Stimulated activated naive B cell treated with anti-CD40 and anti-IgM and Interleukin-4, amounts not matched to agents 10 μg/mL and 1 μg/mL and 100 μg/mL, for 72 hours (primary cell): ENCODE measurements around the gene FAM81A.

Experiments
- ATAC-seq, 2 donors: fragments of 150-1000 bp; cut with Tn5 transposase; replicated peaks; 2 replicates each; pipeline ENCODE4 v1.10.0; 2021; ENCODE audit warnings: moderate library complexity in 1 of 2
- DNase-seq: peaks from one replicate; pipeline ENCODE4 v3.0.0; 2021
- H3K27ac Mint-ChIP-seq: one replicate; pipeline ENCODE4 v1.8.0; 2022; ENCODE audit warnings: mild to moderate bottlenecking, mixed read lengths
- H3K27me3 Mint-ChIP-seq, 2 donors: one replicate each; pipeline ENCODE4 v1.8.0; 2022; ENCODE audit warnings: mixed read lengths in 2 of 2
- H3K36me3 Mint-ChIP-seq, 2 donors: one replicate each; pipeline ENCODE4 v1.8.0; 2022; ENCODE audit warnings: mixed read lengths in 2 of 2, mild to moderate bottlenecking in 1 of 2
- H3K4me1 Mint-ChIP-seq, 2 donors: one replicate each; pipeline ENCODE4 v1.8.0; 2022; ENCODE audit warnings: mixed read lengths in 2 of 2, mild to moderate bottlenecking in 1 of 2
- H3K4me3 Mint-ChIP-seq, 2 donors: one replicate each; pipeline ENCODE4 v1.8.0; 2022; ENCODE audit warnings: mild to moderate bottlenecking in 2 of 2, mixed read lengths in 2 of 2, moderate library complexity in 1 of 2
- H3K9me3 Mint-ChIP-seq, 2 donors: one replicate each; pipeline ENCODE4 v1.8.0; 2022; ENCODE audit warnings: mixed read lengths in 2 of 2, mild to moderate bottlenecking in 1 of 2

The FAM81A gene

DNA sequence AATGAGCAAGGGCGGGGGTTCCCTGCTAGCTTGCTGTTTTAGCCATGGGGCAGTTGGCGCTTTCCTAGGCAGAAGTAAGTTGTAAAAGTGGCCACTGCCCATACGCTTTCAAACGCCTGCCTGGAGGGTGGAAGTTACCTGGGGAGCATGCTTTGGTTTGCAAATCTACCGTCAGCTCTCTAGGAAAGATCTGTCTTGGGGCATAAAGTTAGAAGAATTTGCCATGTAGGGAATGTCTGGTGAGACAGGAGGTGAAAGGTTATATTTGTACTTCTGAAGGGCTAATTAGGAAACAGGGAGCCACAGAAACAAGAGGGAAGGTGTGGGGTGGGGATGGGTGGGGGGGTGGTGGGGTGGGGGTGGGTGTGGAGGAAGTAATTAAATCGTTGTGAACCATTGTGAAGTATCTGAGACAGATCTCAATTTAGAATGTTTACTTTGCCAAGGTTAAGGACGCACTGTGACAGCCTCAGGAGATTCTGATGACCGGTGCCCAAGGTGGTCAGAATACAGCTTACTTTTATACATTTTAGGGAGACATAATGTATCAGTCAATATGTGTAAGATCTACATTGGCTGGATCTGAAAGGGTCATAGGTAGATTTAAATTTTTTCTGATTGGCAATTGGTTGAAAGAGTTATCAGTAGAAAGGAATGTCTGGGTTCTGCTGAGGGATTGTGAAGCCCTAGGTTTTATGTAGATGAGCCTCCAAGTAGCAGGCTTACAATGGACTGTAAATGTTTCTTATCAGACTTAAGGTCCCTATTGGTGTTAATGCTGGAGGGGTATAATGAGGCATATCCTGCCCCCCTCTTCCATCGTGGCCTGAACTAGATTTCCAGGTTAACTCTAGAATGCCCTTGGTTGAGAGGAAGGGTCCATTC is 111.6 kb downstream of the FAM81A start:
- peaks cover under 1 to 2% of the 10 kb centered on the region in 2 donors for H3K4me1 Mint-ChIP-seq

DNA sequence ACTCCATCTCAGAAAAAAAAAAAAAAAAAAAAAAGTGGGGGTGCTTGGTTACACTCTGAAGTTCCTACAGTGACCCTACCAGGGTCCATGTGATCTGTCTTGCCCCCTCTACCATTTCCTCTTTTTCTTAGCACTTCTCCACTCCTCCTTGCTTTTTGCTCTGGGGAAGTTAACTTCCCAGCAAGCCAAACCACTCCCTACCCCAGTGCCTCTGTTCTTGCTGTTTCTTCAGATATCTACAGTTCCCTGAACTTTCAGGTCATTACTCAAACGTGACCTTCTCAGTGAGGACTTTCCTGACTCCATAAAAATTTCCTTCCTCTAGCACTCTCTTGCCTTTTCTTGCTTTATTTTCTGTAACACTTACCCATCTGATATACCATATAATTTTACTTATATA is 112.5 kb downstream of the FAM81A start:
- Mint-ChIP-seq H3K27ac (no peak overlapping the region), H3K4me1 (peaks cover 0 to 2% of the 10 kb centered on the region in 2 donors), H3K9me3 (no peaks in the 10 kb centered on the region), H3K36me3 (no peaks in the 10 kb centered on the region), H3K27me3 (peaks cover 5 to 7% of the 10 kb centered on the region in 2 donors), H3K4me3 (no peak overlapping the region)
- DNase-seq (no peak), ATAC-seq (no peak)

More for the DNA sequence above, 111.6 kb downstream of the FAM81A start:
- no peak for ATAC-seq
- Mint-ChIP-seq H3K36me3 (no peaks in the 10 kb centered on the region), H3K27me3 (peaks cover 5 to 7% of the 10 kb centered on the region in 2 donors), H3K9me3 (no peaks in the 10 kb centered on the region), H3K27ac (no peak overlapping the region), H3K4me3 (no peak overlapping the region)
- DNase-seq, result no peak

DNA sequence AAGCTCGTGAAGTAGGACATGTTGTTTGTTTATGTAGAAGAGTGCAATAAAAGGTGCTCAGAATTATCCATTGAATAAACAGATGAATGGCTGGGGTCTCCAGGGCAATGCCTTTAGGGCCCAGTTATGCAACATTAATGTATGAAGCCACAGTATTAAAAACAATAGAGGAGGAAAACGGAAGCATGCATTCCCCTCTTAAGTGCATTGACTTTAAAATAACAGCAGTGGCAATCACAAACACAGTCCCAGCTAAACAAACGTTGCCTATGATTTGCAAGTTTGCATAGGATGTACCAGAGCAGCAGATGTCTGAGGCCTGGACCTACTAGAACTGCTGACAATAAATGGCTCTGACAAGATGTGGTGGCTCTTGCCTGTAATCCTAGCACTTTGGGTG is 113.0 kb downstream of the FAM81A start:
- Mint-ChIP-seq H3K9me3 (no peaks in the 10 kb centered on the region), H3K36me3 (no peaks in the 10 kb centered on the region), H3K4me3 (no peak overlapping the region), H3K4me1 (peaks cover 0 to 2% of the 10 kb centered on the region in 2 donors), H3K27ac (no peak overlapping the region), H3K27me3 (peaks cover 5 to 7% of the 10 kb centered on the region in 2 donors)
- DNase-seq (no peak), ATAC-seq (no peak)

DNA sequence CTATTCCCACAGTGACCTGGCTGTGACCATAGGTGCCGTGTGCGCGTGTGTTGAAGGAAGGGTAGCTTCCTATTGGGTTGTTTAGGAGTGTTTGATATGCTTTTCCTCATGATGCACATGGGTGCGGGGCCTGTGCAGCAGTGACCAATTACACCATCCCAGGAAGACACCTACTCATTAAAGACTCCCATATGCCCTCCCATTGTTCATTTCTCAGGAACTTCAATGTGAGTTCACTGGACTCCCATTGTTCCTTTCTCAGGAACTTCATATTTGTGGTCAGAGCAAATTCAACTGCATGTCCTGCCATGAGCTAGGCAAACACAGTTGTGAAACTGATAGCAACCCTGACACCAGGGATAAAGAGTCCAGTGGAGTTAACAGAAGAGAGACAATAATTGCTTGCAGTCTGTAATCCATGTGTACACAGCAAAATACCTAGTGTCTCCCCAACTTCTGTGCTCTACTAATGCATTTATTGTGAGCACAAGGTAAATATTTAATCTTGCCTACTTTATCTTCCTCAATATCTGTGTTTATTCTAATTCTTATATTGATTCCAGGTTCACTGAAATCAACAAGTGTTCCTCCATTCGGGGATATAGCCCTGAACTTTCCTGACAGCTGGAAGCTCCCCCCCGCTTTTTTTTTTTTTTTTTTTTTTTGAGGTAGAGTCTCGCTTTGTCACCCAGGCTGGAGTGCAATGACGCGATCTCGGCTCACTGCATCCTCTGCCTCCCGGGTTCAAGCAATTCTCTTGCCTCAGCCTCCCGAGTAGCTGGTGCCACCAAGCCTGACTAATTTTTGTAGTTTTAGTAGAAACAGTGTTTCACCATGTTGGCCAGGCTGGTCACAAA is 116.1 kb downstream of the FAM81A start:
- H3K27ac Mint-ChIP-seq, result no peak overlapping the region
- peaks cover 2 to 6% of the 10 kb centered on the region in 2 donors for H3K4me1 Mint-ChIP-seq
- H3K9me3 Mint-ChIP-seq, result no peaks in the 10 kb centered on the region
- no peaks in the 10 kb centered on the region for H3K36me3 Mint-ChIP-seq
- ATAC-seq (no peak), DNase-seq (no peak)
- no peak overlapping the region for H3K4me3 Mint-ChIP-seq
- peaks cover 0 to 6% of the 10 kb centered on the region in 2 donors for H3K27me3 Mint-ChIP-seq

DNA sequence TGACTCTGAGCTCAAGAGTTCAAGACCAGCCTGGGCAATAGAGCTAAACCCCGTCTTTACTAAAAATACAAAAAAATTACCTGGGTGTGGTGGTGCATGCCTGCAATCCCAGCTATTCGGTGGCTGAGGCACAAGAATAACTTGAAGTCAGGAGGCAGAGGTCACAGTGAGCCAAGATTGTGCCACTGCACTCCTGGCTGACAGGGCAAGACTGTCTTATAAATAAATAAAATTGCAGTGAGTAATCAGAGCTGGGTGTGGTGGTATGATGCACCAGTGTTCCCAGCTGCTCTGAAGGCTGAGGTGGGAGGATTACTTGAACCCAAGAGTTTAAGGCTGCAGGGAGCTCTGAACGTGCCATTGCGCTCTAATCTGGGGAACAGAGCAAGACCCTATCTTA is 117.7 kb downstream of the FAM81A start:
- H3K9me3 Mint-ChIP-seq, result no peaks in the 10 kb centered on the region
- H3K4me3 Mint-ChIP-seq, result no peak overlapping the region
- peaks cover 0 to 6% of the 10 kb centered on the region in 2 donors for H3K4me1 Mint-ChIP-seq
- H3K27ac Mint-ChIP-seq, result no peak overlapping the region
- no peaks in the 10 kb centered on the region for H3K27me3 Mint-ChIP-seq
- DNase-seq, result no peak
- ATAC-seq, result no peak
- H3K36me3 Mint-ChIP-seq, result no peaks in the 10 kb centered on the region

DNA sequence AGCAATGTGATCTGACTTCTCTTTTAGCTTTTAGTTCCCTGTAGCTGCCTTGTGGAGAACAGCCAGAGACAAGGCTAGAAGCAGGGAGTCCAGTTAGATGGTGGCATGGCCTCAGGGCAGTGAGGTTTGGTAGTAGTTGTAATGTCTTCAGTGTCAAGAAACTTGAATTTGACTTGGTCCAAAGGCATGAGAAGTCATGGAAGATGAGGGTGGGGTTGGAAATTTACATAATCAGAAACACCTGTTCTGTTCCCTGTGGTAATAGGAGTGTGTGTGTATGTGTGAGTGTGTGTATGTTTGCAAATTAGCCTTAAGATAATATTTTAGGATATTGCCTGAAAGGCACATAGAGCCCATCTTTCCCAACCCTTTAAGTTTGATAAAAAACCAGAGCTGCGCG is 118.4 kb downstream of the FAM81A start:
- H3K4me3 Mint-ChIP-seq, result no peak overlapping the region
- peaks cover 0 to 6% of the 10 kb centered on the region in 2 donors for H3K4me1 Mint-ChIP-seq
- ATAC-seq, result no peak
- H3K36me3 Mint-ChIP-seq, result no peaks in the 10 kb centered on the region
- no peak overlapping the region for H3K27ac Mint-ChIP-seq
- no peaks in the 10 kb centered on the region for H3K27me3 Mint-ChIP-seq
- no peaks in the 10 kb centered on the region for H3K9me3 Mint-ChIP-seq
- no peak for DNase-seq

DNA sequence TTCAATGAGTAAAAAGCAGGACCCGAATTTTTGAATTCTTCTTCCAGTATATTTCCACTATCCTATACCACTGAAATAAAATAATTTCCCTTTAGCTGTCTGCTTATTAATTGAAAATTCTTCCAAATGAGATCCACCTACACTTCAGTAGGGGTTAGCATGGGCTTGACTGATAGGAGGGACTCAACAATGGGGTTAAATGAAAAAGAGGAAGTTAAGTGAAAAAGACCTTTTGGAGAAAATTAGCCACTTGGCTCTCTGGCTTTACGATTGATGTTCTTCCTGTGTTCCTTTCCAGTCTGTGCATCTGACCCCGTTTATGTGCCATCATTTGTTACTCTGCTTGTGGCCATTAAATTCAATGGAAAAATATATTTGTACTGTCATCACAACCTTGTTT is 119.6 kb downstream of the FAM81A start:
- peaks cover 0 to 6% of the 10 kb centered on the region in 2 donors for H3K4me1 Mint-ChIP-seq

DNA sequence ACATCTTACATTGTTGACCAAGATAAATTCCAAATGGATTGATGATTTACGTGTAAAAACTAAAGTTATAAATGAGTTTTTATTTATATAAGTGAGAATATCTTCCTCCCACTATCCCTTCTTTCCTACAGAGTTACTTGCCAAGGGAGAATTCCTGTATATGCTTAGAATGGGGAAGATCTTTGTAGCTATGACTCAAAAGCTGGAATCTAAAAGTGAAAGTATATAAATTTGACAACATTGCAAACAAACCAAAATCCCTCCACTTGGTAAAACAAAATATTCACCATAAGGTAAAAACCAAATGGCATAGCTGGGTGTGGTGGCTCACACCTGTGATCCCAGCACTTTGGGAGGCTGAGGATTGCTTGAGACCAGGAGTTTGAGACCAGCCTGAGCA is 120.9 kb downstream of the FAM81A start:
- no peak for ATAC-seq
- no peak for DNase-seq
- Mint-ChIP-seq H3K4me3 (no peak overlapping the region), H3K36me3 (no peaks in the 10 kb centered on the region), H3K27ac (no peak overlapping the region), H3K4me1 (peaks cover 0 to 6% of the 10 kb centered on the region in 2 donors), H3K27me3 (no peaks in the 10 kb centered on the region), H3K9me3 (no peaks in the 10 kb centered on the region)

More for the DNA sequence above, 119.6 kb downstream of the FAM81A start:
- Mint-ChIP-seq H3K27ac (no peak overlapping the region), H3K4me3 (no peak overlapping the region), H3K36me3 (no peaks in the 10 kb centered on the region), H3K27me3 (no peaks in the 10 kb centered on the region), H3K9me3 (no peaks in the 10 kb centered on the region)
- ATAC-seq (no peak), DNase-seq (no peak)

DNA sequence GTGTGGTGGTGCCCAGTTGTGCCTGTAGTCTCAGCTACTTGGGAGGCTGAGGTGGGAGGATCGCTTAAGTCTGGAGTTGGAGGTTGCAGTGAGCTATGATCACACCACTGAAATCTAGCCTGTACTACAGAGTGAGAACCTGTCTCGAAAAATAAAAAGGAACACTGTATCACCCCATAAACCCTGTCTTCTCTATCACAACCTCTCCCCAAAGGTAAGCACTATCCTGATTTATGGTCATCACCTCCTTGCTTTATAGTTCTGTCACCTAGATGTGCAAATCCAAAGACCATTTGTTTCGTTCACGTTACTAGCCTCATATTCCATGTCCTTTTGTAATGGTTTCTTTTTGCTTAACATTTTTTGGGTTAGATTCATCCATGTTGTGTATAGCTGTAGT is 123.6 kb downstream of the FAM81A start:
- peaks cover 0 to 6% of the 10 kb centered on the region in 2 donors for H3K4me1 Mint-ChIP-seq

DNA sequence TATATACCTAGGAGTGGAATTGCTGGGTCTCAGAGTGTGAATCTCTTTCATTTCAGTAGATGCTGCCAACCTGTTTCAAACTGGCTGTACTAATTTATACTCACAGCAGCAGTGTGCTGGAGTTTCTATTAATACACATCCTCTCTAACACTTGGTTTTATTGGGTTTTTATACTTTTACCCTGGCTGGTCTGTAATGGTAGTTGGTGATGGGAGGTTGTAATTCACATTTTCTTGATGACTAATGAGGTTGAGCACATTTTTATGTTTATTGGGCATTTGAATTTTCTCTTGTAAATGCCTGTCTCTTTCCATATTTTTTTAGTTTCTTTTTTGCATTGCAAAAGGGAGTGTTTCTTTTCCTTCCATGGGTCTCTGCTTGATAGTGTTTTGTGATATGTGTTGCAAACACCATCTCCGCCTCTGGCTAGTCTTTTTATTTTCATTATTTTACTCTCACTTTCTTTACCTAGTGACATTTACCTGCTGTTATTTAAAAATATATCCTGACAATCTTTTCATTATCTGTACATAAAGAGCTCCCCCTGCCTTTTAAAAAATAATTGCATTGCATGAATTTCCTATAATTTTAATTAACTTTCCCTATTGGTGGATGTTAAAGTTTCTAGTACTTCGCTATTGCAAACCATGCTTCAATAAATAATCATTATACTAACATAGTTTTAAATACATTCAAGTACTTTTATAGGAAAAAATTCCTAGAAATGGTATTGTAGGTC is 124.6 kb downstream of the FAM81A start:
- Mint-ChIP-seq H3K27me3 (peaks cover 0 to 3% of the 10 kb centered on the region in 2 donors), H3K4me3 (no peak overlapping the region), H3K36me3 (no peaks in the 10 kb centered on the region), H3K4me1 (peaks cover 0 to 4% of the 10 kb centered on the region in 2 donors), H3K9me3 (no peaks in the 10 kb centered on the region), H3K27ac (no peak overlapping the region)
- no peak for ATAC-seq
- no peak for DNase-seq

More for the DNA sequence above, 123.6 kb downstream of the FAM81A start:
- Mint-ChIP-seq H3K27me3 (no peaks in the 10 kb centered on the region), H3K4me3 (no peak overlapping the region), H3K27ac (no peak overlapping the region), H3K9me3 (no peaks in the 10 kb centered on the region), H3K36me3 (no peaks in the 10 kb centered on the region)
- no peak for ATAC-seq
- DNase-seq, result no peak

DNA sequence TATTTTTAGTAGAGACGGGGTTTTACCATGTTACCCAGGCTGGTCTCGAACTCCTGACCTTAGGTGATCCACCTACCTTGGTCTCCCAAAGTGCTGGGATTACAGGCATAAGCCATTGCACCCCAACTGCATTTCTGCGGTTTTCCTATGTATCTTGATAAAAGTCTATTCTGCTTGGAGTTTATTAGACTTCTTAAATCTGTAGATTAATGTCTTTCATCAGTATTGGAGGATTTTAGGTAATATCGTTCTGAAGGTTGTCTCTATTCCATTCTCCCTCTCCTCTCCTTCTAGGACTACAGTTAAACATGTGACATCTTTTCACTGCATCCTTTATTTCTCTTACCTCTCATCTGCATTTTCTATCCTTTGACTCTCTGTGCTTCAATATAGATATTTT is 127.3 kb downstream of the FAM81A start:
- H3K9me3 Mint-ChIP-seq, result no peaks in the 10 kb centered on the region
- no peaks in the 10 kb centered on the region for H3K36me3 Mint-ChIP-seq
- no peaks in the 10 kb centered on the region for H3K4me1 Mint-ChIP-seq
- ATAC-seq (no peak), DNase-seq (no peak)
- H3K27me3 Mint-ChIP-seq, result peaks cover 0 to 6% of the 10 kb centered on the region in 2 donors
- H3K27ac Mint-ChIP-seq, result no peak overlapping the region
- H3K4me3 Mint-ChIP-seq, result no peak overlapping the region

DNA sequence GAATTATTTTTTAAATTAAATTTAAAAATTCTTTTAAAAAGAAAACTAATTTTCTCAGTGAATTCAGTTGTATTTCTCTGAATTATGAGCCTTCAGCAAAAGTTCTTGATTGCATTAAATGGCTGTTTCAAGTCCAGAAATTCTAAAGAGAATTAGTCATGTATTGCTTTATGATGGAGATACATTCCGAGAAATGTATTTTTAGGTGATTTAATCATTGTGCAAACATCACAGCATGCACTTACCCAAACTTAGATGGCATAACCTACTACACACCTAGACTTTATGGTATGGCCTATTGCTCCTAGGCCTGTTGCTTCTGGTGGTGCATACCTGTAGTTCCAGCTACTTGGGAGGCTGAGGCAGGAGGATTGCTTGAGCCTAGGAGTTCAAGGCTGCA is 129.3 kb downstream of the FAM81A start:
- Mint-ChIP-seq H3K4me3 (no peak overlapping the region), H3K9me3 (no peaks in the 10 kb centered on the region), H3K27me3 (peaks cover 0 to 9% of the 10 kb centered on the region in 2 donors), H3K27ac (no peak overlapping the region), H3K36me3 (no peaks in the 10 kb centered on the region), H3K4me1 (no peaks in the 10 kb centered on the region)
- ATAC-seq, result no peak
- no peak for DNase-seq

DNA sequence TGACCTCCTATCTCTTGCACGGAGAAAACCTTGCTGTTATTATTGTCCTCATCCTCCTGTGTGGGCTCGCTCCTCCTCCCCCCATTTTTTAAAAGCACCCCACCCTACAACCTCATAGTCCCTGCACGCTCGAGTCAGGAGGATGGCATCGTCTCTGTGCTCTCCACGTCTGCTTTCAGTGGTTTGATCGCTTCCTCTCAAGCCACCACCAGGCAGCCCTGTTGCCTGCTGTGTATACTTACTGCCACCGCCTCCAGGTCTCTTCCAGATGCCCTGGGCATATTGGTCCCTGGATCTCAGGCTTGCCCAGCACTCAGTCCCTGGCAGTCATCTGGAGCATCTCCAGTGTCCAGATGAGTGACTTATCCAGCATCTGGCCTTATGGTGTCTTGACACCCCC is 131.5 kb downstream of the FAM81A start:
- Mint-ChIP-seq H3K36me3 (no peaks in the 10 kb centered on the region), H3K9me3 (no peaks in the 10 kb centered on the region), H3K4me1 (no peaks in the 10 kb centered on the region), H3K27me3 (peaks cover 0 to 10% of the 10 kb centered on the region in 2 donors), H3K4me3 (no peak overlapping the region), H3K27ac (no peak overlapping the region)
- ATAC-seq, result peak in 1 of 2 donors; percentile 25
- no peak for DNase-seq

DNA sequence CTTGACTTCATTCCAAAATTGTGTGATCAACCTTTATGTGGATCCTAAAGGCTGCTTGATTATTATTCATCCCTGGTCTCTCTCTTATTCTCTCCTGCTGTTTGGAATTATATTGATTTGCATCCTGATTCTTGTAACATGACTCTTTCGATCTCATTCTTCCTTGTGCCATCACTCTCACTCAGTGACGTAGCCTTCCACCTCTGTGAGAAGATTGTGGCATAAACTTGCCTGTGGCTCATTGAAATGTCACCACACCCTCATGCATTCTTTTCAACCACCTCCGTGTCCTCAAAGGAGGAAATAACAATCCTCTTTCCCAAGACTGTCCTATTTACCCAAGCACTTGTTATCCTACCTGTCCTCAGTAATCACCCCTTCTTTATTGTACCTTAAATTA is 132.3 kb downstream of the FAM81A start:
- ATAC-seq (no peak), DNase-seq (no peak)
- Mint-ChIP-seq H3K4me3 (no peak overlapping the region), H3K36me3 (no peaks in the 10 kb centered on the region), H3K27me3 (peaks cover 0 to 10% of the 10 kb centered on the region in 2 donors), H3K4me1 (no peaks in the 10 kb centered on the region), H3K9me3 (no peaks in the 10 kb centered on the region), H3K27ac (no peak overlapping the region)
